ENCODE data around the gene KSR2.

- TF ChIP-seq CTCF (conservative IDR thresholded peaks at IDR 0.05; ENCODE audit: low read depth, low read length), result no peak
- no peak for TF ChIP-seq POLR2A (IDR thresholded peaks at IDR 0.05; ENCODE audit: low read depth, low read length)
- no peak for TF ChIP-seq RCOR1 (IDR thresholded peaks at IDR 0.05; ENCODE audit: insufficient replicate concordance, low read length)
Observed at GRCh38 chr12:117835156-117835555, 133.6 kb downstream of the KSR2 start.

All from IMR-90 (cell line).